ENCODE results near the gene AGBL4.

AGBL4 gene

DNA sequence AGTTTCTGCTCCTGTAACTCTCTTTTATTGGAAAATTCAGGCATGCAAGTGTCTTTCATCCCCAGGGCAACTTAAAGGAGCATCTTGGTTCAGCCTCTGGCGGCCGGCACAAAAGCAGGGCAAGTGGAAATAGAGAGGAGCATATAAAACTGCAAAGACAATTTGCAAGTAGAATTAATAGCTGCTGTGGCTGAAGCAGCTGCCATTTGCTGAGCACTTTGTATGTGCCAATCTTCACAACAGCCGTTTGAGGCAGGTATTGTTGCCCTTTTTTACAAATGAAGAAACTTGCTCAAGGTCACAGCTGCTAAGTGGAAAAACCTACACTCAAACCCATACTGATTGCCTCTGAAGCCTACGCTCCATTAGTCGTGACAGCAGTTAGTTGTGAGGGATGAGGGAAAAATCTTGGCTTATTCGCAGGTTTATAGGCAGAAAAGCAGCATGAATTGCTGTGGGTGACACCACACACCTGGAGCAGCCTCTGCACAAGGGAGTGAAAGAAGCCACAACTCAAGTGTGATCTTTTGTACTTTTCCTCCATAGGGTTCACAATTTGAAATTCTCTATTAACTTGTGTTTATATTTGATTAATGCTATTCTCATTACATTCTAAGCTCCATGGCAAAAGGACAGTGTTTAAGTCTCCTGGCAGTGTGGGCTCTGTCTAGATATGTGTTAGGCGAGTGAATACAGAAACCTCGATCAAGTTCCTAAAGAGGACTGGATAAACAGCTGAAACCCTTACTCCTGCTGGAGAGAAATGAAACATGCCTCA, 1148.0 kb downstream of the AGBL4 start:
- Mint-ChIP-seq H3K27me3 (peaks cover 7% of the 10 kb centered on the region), H3K9me3 (no peaks in the 10 kb centered on the region), H3K36me3 (ENCODE audit: low read depth) (no peaks in the 10 kb centered on the region), H3K27ac (no peak overlapping the region), H3K4me1 (no peaks in the 10 kb centered on the region), H3K4me3 (no peak overlapping the region)
- DNase-seq (no peak), ATAC-seq (no peak)

DNA sequence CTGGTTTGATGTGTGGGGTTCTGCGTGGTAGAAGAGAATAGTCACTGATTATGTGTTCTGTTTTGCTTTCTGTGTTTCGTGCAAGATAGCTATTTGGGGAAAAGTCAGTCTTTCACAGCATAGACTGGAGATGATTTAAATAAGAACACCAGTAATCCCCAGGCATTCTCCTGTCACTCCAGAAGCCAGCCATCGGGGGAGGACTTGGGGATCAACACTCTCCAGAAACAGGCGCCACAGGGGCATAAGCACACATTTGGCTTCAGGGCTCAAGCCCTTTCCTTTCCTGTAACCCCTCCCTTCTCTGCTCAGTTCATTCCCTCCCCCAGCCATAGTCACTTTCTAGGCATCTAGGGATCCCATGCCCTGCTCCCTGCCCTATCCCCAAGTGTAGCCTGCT, 1149.8 kb downstream of the AGBL4 start:
- H3K36me3 Mint-ChIP-seq (ENCODE audit: low read depth): no peaks in the 10 kb centered on the region
- ATAC-seq (no peak), DNase-seq (no peak)
- H3K27ac Mint-ChIP-seq: no peak overlapping the region
- H3K4me3 Mint-ChIP-seq: no peak overlapping the region
- H3K9me3 Mint-ChIP-seq: no peaks in the 10 kb centered on the region
- peaks cover 9% of the 10 kb centered on the region for H3K27me3 Mint-ChIP-seq
- no peaks in the 10 kb centered on the region for H3K4me1 Mint-ChIP-seq

DNA sequence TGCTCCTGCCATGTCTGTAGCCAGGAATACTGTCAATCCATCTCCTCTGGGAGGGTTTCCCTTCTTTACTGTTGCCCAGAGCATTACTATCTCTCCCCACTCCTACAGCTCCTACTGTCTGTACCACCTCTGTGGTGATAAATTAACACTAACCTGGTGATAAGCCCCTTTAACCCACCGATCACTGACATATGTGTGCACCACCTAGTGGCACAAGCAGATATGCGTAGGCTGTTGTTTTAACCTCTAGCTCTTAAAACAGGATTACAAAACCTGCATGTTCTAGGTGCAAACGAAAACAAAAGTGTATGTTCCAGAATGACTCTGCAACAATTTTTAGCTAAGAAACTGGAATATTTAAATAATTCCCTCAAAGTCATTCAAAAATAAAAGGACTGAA, 1153.2 kb downstream of the AGBL4 start:
- Mint-ChIP-seq H3K4me1 (no peaks in the 10 kb centered on the region), H3K4me3 (no peak overlapping the region), H3K36me3 (ENCODE audit: low read depth) (no peaks in the 10 kb centered on the region), H3K27ac (no peak overlapping the region), H3K9me3 (no peaks in the 10 kb centered on the region), H3K27me3 (peaks cover 9% of the 10 kb centered on the region)
- no peak for ATAC-seq
- peak; percentile 3 for DNase-seq

DNA sequence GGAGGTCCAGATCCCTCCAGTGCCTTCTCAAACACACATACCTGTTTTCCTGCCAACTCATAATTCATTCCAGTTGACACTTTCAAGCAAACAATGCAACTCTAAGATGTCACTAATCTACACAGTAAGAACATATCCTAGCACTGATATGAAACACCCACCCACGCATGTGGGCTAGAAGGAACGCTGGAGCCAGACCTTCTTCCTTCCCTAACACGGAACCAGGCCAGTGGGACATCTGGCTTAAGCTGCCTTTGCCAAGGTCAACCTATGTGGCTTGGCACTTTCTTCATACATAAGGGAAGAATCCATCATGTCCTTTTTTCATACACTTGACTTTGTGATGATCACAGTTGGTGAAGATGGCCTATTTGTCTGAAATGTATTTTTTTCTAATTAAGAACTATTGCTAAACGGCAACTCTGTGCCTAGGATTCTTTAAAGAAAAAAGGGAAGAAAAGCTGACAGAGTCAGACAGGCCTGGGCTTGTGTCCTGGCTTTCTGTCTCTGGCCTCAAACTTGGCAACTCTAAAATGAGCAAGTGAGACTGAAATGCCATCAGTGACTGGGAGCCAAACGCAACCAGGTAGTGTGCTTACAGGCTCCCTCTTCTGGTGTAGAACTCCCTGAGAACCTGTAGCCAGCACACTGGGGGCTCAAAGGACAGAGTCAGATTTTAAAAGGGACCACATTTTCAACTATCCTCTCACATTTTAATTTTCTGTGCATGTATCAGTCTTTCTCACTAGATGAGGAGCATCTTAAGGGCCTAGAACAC, 1154.4 kb downstream of the AGBL4 start:
- no peak for DNase-seq
- no peaks in the 10 kb centered on the region for H3K36me3 Mint-ChIP-seq (ENCODE audit: low read depth)
- H3K27me3 Mint-ChIP-seq: peaks cover 9% of the 10 kb centered on the region
- H3K4me1 Mint-ChIP-seq: no peaks in the 10 kb centered on the region
- no peak overlapping the region for H3K27ac Mint-ChIP-seq
- H3K9me3 Mint-ChIP-seq: no peaks in the 10 kb centered on the region
- H3K4me3 Mint-ChIP-seq: no peak overlapping the region
- ATAC-seq: no peak

DNA sequence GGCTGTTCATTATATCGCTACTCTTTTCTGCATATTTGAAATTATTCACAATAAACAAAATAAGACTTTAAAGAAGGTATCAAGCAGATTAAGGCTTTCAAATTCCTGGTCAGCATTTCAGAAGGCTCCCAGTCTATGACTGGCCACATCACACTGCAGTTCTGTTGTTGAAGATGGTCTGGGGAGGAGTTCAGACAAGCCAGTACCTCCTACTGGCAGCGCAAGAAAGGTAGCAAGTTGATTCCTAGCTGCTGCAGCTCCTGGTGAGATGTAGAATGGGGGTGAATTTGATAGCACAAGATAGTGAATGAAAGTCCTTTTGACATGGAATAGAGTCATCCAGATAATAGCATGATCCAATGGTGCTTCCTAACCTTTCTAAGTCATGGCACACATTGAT, 1158.8 kb downstream of the AGBL4 start:
- H3K4me3 Mint-ChIP-seq: no peak overlapping the region
- peaks cover 4% of the 10 kb centered on the region for H3K36me3 Mint-ChIP-seq (ENCODE audit: low read depth)
- no peak for ATAC-seq
- no peaks in the 10 kb centered on the region for H3K4me1 Mint-ChIP-seq
- no peak for DNase-seq
- peaks cover 14% of the 10 kb centered on the region for H3K9me3 Mint-ChIP-seq
- no peak overlapping the region for H3K27ac Mint-ChIP-seq
- peaks cover 4% of the 10 kb centered on the region for H3K27me3 Mint-ChIP-seq

DNA sequence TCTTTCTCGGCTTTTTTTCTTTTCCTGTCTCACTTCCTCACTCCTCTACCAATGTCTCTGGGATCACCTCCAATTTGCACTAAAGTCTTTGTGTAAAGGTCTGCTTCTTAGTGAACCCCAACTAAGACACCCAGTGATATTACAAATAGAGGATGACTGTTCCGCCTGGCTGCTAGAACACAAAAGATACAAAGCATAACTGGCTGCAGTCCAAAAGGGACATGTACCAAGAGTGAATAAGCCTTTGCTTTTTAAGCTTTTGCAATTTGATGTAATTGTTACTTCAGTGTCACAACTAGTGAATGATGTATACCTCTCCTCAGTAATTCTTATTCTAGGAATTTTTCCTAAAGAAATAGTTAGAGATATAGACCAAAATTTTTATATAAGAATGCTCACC, 1164.3 kb downstream of the AGBL4 start:
- DNase-seq: no peak
- H3K27ac Mint-ChIP-seq: no peak overlapping the region
- peaks cover 14% of the 10 kb centered on the region for H3K9me3 Mint-ChIP-seq
- no peak overlapping the region for H3K4me3 Mint-ChIP-seq
- peaks cover 6% of the 10 kb centered on the region for H3K27me3 Mint-ChIP-seq
- H3K4me1 Mint-ChIP-seq: no peaks in the 10 kb centered on the region
- ATAC-seq: no peak
- H3K36me3 Mint-ChIP-seq (ENCODE audit: low read depth): peaks cover 4% of the 10 kb centered on the region

DNA sequence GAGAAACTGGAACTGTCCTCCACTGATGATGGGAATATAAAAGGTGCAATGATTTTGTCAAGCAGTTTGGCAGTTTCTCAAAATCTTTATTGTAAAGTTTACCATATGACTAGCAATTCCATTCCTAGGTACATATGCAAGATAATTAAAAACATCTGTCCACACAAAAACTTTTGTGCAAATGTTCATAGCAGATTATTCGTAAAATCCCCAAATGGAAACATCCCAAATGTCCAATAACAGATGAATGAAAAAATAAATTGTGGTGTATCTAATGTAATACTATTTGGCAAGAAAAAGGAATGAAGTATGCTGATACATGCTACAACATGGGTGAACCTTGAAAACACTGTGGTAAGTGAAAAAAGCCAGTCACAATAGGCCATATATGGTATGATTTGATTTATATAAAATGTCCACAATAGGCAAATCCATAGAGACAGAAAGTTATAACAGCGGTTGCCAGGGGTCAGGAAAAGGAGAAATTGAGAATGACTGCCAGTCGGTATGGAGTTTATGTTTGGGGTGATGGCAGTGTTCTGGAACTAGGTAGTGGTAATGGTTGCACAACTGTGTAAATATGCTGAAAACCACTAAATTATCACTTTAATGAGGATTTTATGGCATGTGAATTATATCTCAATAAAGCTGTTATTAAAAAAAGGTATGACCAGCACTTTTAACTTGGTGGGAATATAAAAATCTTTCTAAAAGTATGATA, 1165.4 kb downstream of the AGBL4 start:
- H3K36me3 Mint-ChIP-seq (ENCODE audit: low read depth): peaks cover 4% of the 10 kb centered on the region
- H3K27me3 Mint-ChIP-seq: peaks cover 6% of the 10 kb centered on the region
- no peak overlapping the region for H3K27ac Mint-ChIP-seq
- DNase-seq: no peak
- no peak for ATAC-seq
- H3K4me3 Mint-ChIP-seq: no peak overlapping the region
- peaks cover 14% of the 10 kb centered on the region for H3K9me3 Mint-ChIP-seq
- no peaks in the 10 kb centered on the region for H3K4me1 Mint-ChIP-seq

DNA sequence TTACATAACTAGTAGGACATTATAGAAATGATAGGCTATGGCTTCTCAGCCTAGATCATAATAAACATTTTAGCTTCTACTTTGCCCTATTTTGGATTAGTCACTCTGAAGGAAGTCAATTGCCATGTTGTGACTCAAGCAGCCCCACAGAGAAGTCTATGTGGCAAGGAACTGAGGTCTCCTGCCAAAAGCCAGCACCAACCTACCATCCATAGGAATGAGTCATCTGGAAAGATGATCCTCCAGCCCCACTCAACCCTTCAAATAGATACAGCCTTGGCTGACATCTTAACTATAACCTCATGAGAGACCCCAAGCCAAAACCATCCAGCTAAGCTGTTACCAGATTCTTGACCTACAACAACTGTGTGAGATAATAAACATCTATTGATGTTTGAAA, 1170.7 kb downstream of the AGBL4 start:
- Mint-ChIP-seq H3K27ac (no peak overlapping the region), H3K4me3 (no peak overlapping the region), H3K4me1 (no peaks in the 10 kb centered on the region), H3K9me3 (no peaks in the 10 kb centered on the region), H3K36me3 (ENCODE audit: low read depth) (no peaks in the 10 kb centered on the region), H3K27me3 (no peaks in the 10 kb centered on the region)
- no peak for ATAC-seq
- DNase-seq: no peak

DNA sequence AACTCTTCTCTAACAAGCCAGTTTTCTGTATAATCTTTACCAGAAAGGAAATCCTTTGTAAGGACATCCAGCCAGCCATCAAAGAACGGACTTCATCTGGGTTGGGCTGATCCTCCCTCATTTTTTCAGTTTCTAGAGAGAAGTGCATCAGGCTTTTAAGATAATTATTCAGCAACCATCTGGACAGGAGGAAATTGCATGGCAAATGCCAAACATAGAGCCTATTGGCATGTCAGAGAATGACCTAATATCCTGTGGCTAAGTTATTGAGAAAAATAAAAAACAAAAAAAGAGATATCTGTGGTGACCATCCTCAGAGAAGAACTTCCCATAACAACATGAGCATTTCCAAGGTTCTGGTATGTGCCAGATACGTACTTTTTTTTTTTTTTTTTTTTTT, 1172.1 kb downstream of the AGBL4 start:
- DNase-seq: no peak
- no peak overlapping the region for H3K27ac Mint-ChIP-seq
- no peaks in the 10 kb centered on the region for H3K9me3 Mint-ChIP-seq
- H3K36me3 Mint-ChIP-seq (ENCODE audit: low read depth): no peaks in the 10 kb centered on the region
- ATAC-seq: no peak
- H3K27me3 Mint-ChIP-seq: no peaks in the 10 kb centered on the region
- no peak overlapping the region for H3K4me3 Mint-ChIP-seq
- H3K4me1 Mint-ChIP-seq: no peaks in the 10 kb centered on the region

DNA sequence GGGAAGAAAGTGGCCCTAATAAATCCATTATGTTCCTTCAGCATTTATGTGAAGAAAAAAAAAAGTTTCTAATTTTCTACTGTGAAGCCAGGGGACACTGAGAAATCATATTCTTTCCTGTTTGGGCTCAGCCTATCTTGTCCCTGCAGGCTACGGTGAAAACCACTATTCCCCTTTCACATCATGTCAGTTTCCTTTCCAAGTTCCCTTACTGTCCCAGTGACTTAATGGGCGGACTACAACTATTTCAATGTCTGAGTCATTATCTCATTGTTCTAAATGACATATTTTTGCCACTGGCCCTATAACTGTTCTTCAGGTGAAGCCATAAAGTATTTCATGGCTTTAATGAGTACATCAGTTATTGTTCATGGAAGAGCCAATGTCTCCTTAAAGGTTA, 1175.7 kb downstream of the AGBL4 start:
- Mint-ChIP-seq H3K9me3 (no peaks in the 10 kb centered on the region), H3K4me3 (no peak overlapping the region), H3K36me3 (ENCODE audit: low read depth) (no peaks in the 10 kb centered on the region), H3K27ac (no peak overlapping the region), H3K27me3 (peaks cover 4% of the 10 kb centered on the region), H3K4me1 (no peaks in the 10 kb centered on the region)
- DNase-seq (no peak), ATAC-seq (no peak)

DNA sequence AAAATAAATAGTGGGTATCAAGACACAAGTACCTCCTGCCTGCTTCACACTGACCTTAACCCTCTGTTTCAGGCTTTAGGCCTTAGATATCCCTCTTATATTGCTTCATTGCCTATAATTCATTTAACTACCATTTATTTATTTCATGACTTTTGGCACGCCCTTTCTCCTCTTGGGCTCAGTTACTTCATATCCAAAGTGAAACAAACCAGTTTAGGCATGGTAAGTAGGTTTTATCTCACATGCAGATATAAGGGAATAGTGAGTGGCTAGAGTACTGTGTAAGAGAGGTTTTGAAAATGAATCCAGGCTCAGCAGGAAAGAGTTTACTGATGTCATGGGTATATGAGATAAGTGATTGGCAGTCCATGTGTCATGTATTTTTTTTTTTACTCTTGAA, 1177.3 kb downstream of the AGBL4 start:
- Mint-ChIP-seq H3K9me3 (no peaks in the 10 kb centered on the region), H3K36me3 (ENCODE audit: low read depth) (no peaks in the 10 kb centered on the region), H3K4me3 (no peak overlapping the region), H3K4me1 (no peaks in the 10 kb centered on the region), H3K27ac (no peak overlapping the region), H3K27me3 (peaks cover 8% of the 10 kb centered on the region)
- DNase-seq (no peak), ATAC-seq (no peak)

DNA sequence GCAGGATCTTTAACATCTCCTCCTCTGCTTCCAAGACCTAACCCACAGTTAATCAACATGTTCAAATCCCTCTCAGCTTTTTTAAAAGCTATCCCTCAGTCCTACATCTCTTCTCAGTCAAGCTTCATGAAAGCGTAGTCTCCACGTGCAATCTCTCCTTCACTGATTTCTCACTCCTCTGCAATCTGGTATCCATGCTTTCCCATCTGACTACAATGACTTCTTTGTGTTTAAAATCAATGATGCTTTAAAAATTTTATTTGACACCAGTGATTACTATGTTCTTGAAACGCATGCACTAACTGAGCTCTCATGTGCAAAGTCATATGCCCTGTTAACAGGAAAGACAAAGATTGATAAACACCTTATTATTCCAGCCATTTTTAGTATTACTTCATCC, 1179.6 kb downstream of the AGBL4 start:
- no peaks in the 10 kb centered on the region for H3K36me3 Mint-ChIP-seq (ENCODE audit: low read depth)
- H3K4me3 Mint-ChIP-seq: no peak overlapping the region
- no peak for ATAC-seq
- no peaks in the 10 kb centered on the region for H3K9me3 Mint-ChIP-seq
- no peak overlapping the region for H3K27ac Mint-ChIP-seq
- peaks cover 10% of the 10 kb centered on the region for H3K27me3 Mint-ChIP-seq
- no peaks in the 10 kb centered on the region for H3K4me1 Mint-ChIP-seq
- no peak for DNase-seq

DNA sequence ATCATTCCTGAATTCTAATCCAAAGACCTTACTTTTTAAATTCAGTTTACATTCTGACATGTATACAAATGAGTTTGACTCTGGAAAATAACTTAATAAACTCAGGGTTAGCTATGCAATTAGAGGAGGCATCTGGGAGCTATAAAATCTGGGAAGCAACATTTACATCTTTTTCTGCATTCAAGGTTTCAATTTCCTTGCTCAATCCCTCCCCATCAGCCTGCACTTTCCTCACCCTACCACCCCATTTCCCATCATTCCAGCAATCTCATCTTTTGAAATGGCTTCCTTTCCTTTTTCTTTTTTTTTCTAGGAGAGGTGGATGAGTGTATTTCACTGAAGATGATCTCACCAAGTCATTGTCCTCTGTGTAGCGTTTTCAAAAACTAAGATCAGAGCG, 1181.8 kb downstream of the AGBL4 start:
- no peaks in the 10 kb centered on the region for H3K9me3 Mint-ChIP-seq
- H3K27me3 Mint-ChIP-seq: peaks cover 14% of the 10 kb centered on the region
- ATAC-seq (no peak), DNase-seq (no peak)
- no peaks in the 10 kb centered on the region for H3K4me1 Mint-ChIP-seq
- no peak overlapping the region for H3K27ac Mint-ChIP-seq
- H3K36me3 Mint-ChIP-seq (ENCODE audit: low read depth): no peaks in the 10 kb centered on the region
- H3K4me3 Mint-ChIP-seq: no peak overlapping the region

DNA sequence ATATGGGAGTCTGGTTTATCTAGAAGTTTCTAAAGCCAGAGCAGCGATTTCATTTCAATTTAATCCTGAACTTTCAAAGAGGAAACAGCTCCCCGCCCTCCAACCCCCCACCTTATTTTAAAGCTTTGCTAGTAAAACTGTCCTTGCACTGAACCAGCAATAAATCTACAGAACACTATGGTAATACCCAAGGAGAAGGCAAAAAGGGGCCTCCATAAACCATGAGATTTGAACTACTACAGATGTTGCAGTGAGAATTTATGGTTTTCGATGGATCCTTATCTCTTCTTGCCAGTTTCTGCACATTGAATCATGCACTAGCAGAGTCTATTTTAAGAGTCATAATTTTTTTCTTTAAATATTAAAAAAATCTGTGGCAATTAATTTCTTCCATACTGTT, 1182.3 kb downstream of the AGBL4 start:
- no peak for ATAC-seq
- Mint-ChIP-seq H3K27ac (no peak overlapping the region), H3K27me3 (peaks cover 14% of the 10 kb centered on the region), H3K9me3 (no peaks in the 10 kb centered on the region), H3K4me3 (no peak overlapping the region), H3K4me1 (no peaks in the 10 kb centered on the region), H3K36me3 (ENCODE audit: low read depth) (no peaks in the 10 kb centered on the region)
- DNase-seq: no peak
